Measurements from ENCODE around the gene ITGAX.

GRCh38 chr16:31363721-31364120 lies 8.7 kb downstream of the ITGAX start:
- TF ChIP-seq CTCF (IDR thresholded peaks at IDR 0.05): no peak
- no peak for TF ChIP-seq POLR2A (IDR thresholded peaks at IDR 0.05)

Data from thyroid gland (tissue), 4 donors.